ENCODE data around the gene RPL38.

The RPL38 gene

DNA sequence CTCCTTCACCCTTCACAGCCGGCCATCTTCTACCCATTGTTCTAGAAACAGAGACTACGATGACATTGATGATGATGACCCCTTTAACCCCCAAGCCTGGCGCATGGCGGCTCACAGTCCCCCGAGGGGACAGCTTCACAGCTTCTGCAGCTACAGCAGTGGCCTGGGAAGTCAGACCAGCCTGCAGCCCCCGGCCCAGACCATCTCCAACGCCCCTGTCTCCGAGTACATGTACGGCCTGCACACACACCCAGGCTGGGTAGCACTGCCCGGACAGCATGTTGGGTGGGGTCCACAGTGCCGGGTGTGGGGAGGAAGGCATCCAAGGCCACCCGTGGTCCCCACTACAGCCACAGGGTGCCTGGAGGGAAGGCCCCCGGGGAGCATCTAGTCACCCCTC, 49.6 kb downstream of the RPL38 start:
- DNase-seq (ENCODE audit: low read depth): no peak
- no peak overlapping the region for H3K4me3 ChIP-seq (ENCODE audit: low read length)
- TF ChIP-seq CTCF (IDR thresholded peaks at IDR 0.05; ENCODE audit: insufficient read depth, low read depth, low read length, missing control alignments): no peak

GRCh38 chr17:74257311-74257710, 53.8 kb downstream of the RPL38 start:
- H3K4me3 ChIP-seq (ENCODE audit: low read length): no peak overlapping the region
- no peak for TF ChIP-seq CTCF (IDR thresholded peaks at IDR 0.05; ENCODE audit: insufficient read depth, low read depth, low read length, missing control alignments)
- DNase-seq (ENCODE audit: low read depth): no peak

DNA sequence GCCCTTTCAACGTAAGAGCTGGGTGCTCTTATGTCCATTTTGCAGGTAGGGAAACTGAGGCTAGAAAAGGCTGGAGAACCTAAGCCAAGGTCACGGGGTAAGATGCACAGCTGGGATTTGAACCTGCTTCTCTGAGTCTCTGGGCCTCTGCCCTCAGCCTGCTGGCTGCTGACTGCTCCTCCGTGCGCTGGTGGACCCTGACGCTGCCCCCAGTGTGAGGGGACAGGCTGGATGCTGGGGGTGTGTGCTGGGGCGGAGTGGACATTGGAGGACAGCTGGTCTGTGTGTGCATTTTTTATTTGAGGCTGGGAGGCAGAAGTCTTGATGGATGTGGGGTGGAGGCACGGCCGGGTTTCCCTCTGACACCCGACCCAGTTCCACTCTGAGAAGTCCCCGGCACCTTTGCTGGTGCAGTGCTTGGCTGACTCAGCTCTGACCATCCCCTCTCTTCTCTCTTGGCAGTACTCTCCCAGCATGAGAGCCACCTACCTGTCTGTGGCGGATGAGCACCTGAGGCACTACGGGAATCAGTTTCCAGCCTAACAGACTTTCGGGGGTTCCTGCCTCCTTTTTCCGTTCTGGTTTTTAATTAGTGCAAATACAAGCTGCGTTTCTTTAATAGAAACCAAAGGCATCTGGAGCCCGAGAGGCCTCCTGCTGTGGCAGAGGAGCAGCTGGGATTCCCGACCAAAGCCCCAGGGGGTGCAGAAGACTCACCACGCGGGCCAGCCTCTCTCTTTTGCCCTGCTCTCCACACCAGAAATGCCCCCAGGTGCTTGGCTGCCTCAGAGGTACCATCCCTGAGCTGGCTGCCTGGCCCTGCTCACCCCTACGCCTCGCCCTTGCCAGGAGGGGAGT, 56.4 kb downstream of the RPL38 start:
- DNase-seq (ENCODE audit: low read depth): peak; percentile 7
- no peak overlapping the region for H3K4me3 ChIP-seq (ENCODE audit: low read length)
- peak; percentile 8 for TF ChIP-seq CTCF (IDR thresholded peaks at IDR 0.05; ENCODE audit: insufficient read depth, low read depth, low read length, missing control alignments)

Data from epithelial cell of esophagus (primary cell).